NCI-H1417 (cell line): Measurements from ENCODE around the gene ALCAM.
"Not testable (repeated sequence)": the region's sequence is repeated elsewhere in the genome, so short reads cannot be mapped to it uniquely, and the experiment has no call there.

ENCODE experiments used
- DNase-seq, 3 experiments: peaks; one replicate each; lab custom pipeline; 2025; lab: John Stamatoyannopoulos, UW

The ALCAM gene

DNA sequence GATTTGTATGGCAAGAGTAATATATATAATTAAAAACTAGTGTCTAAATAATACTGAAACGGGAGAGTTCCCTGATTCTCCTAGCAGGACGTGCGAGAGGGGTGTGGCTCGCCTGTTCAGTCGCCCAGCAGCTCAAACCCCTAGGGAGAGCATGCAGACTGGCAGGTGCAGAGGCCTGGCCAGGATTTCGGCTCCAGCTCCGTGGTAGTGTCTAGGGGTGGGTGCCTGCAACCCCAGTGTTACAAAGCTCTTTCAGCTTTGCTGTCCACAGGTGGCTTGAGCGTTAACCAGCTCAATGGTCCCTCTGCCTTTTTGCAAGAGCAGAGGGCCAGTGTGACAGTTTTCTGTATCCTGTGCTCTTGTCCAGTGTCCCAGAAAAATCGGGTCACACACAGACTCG lies 226.6 kb downstream of the ALCAM start:
- DNase-seq: no peak

DNA sequence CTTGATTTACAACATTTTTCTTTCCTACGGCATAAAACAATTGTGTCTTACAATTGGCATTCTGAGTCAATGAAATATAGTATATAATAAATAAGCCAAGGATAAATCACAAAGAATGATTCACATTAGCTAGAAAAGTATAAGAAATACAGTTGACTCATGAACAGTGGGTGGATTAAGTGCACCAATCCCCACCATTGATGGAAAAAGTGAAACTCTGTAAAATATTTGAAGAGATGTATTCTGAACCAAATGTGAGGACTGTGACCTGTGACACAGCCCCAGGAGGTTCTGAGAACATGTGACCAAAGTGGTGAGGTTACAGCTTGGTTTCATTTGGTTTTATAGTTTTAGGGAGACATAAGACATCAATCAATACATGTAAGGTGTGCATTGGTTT lies 227.5 kb downstream of the ALCAM start:
- DNase-seq: no peak

DNA sequence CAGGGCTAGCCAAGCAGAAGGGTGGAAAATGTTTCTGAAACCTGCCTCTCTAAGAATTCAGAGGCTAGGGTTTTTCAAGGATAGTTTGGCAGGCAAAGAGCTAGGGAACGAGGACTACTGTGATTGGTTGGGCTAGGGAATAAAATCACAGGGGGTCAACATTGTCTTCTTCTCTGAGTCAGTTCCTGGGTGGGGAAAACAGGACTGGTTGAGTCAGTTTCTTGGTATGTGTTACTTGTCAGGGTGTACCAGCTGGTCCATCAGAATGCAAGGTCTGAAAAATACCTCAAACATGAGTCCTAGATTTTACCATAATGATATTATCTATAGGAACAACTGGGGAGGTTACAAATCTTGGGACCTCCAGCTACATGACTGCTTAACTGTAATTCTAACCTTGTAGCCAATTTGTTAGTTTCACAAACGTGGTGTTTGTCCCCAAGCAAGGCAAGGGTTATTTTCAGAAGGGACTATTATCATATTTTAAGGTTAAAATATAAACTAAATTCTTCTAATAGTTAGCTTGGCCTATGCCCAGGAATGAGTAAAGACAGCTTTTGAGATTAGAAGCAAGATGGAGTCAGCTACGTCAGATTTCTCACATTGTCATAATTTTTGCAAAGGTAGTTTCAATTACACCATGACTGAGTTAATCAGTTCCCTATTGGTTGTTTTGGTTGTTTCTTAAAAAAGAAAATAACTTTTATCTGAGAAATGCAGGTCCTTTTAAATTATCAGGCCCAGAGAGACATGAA lies 231.5 kb downstream of the ALCAM start:
- DNase-seq: no peak

DNA sequence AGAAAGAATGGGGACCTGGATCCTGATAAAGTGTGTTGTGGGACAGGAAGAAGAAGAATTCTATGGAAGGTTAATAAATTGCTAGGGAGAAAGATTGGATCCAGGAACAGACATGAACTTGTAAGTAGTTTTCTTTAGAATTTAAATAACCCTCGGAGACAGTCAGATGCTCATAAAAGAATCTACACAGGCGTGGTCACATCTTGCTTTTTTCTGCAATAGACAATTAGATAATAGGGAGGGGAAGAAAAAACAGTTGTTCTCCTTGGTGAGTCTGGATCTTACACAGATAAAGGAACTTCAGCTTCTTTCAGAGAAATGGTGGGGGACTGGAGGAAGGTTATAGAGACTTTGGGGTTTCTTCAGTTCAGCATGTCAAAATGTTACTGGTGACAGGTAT lies 232.6 kb downstream of the ALCAM start:
- no peak for DNase-seq

DNA sequence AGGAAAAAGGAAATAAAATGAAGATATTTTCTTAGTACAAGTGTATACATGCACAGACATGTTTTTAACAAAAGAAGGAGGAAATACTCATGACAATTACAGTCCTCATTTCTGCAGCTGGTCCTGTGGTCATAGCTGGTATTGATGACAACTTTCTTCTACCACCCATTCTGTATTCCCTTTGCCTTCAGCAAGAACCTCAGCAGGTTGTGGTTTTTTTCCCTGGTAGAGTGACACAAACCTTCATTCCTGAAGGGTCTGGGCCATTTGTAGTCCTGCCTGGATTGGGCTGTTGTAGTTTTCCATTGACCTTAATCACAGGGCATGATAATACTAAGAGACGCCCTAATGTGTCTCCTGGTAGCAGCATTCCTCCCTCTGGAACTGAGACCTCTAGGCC lies 235.0 kb downstream of the ALCAM start:
- DNase-seq: not testable (repeated sequence)

DNA sequence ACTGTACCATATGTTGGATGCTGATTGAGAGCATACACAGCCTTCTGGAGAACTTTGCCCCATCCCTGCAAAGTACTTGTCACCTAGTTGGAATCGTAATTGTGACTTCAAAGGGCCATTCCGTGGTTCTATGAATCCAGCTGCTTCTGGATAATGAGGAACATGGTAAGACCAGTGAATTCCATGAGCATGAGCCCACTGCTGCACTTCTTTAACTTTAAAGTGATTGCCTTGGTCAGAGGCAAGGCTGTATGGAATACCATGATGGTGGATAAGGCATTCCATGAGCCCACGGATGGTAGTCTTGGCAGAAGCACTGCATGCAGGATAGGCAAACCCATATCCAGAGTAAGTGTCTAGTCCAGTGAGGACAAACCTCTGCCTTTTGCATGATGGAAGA lies 235.6 kb downstream of the ALCAM start:
- DNase-seq: not testable (repeated sequence)

DNA sequence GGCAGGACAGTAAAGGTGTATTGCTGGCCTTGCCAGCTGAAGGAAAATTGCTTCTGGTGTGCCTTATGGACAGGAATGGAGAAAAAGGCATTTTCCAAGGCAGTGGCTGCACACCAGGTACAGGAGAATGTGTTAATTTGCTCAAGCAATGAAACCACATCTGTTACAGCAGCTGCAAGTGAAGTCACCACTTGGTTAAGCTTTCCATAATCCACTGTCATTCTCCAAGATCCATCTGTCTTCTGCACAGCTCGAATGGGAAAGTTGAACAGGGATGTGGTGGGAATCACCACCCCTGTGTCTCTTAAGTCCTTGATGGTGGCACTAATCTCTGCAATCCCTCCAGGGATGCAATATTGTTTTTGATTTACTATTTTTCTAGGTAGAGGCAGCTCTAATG lies 236.8 kb downstream of the ALCAM start:
- DNase-seq: not testable (repeated sequence)

DNA sequence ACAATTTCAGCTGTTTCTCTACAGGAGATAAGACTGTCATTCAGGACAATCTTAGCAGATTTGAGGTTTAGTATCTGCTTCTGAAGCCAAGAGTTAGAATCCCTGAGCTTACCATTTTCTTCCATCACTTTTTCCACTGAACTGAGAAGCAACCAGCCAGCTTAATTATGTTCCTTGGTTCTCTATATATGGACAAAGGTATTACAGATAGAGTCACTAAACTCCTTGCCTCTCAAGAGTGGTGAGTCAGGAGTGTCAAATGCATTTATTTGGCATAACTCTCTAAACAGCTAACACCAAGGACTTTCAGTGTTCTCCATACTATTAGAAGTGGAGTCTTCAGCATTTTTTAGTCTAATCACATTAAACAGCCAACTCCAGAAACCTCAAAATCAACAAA lies 239.3 kb downstream of the ALCAM start:
- no peak for DNase-seq

DNA sequence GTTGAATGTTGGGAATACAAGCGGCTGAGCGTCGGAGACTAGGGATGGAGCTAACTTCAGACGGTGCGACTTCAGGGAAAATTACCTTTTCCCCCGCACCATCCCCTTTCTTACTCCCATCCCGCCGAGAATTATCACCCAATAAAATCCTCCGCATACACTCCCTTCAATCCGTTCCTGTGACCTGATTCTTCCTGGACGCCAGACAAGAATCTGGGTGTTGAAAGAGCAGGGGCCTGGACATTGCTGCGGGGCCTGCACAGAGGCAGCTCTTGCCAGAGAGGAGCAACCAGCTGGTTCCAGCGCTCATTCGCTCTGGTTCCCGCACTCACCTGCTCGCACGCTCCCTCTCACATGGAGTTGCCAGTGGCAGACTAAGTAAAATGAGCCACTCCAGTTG lies 241.9 kb downstream of the ALCAM start:
- DNase-seq: no peak

DNA sequence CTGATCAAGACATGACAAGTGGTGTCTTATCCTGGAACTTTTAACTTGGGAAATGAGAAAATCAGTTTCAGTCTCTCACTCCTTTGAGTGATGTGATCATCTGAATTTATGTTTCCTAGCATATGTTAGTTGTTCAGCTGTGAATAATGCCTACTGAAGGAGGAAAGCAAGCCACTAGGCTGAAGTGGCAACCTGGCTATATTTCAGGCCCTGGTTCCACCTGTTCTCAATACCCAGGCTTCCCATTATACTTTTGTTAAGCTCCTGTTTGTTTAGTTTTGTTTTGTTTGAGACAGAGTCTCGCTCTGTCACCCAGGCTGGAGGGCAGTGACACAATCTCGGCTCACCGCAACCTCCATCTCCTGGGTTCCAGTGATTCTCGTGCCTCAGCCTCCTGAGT lies 243.8 kb downstream of the ALCAM start:
- no peak for DNase-seq

DNA sequence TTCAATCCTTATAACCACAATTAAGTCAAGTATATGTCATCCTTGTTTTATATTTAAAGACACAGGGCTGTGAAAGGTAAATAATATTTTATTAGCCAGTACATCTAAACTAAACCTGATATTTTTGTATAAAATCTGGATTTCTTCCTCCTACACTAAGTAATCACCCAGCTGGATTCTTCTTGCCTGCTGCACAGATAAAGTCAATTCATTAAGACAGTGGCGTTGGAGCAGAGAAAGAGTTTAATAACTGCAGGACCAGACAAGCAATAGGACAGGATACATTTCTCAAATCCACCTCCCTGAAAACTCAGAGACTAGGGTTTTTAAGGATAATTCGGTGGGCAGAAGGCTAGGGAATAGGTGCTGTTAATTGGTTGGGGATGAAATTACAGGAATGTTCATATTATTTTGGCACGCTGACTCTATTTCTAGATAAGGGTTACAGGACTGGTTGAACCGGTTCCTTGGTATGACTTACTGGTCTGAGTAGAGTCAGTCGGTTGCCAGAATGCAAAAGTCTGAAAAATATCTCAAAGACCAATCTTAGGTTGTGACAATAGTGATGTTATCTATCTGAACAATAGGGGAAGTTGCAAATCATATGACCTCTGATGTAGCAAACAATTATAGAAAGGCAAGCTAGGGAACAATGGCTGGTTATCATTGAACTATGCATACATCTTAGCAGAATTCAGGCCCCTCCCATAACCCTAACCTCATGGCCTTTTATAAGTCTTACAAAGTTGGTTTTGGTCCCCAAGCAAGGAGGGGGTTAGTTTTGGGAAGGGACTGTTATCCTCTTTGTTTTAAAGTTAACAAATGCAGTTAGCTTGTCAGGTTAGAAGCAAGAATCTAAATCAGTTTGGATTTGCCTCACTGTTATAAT lies 244.8 kb downstream of the ALCAM start:
- DNase-seq: peak in 1 of 3 experiments; percentile 5

DNA sequence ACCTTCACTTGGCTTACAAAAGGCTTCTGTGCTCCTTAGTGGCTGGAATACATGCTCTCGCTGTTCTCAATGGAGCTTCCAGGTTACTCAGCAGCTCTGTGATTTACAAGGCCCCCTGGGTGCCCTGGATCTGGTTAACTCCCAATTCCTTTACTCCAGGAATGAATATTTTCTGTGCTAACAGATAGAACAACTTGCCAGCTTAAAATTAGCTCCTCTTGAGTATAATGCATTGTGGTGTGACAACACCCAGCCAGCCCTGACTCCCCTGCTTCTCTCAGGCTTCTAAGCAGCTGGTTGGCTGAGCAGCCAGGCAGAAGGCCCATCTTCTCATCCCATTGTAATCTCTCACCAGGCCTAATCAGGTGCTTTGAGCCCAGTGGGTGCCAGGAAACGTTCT lies 246.4 kb downstream of the ALCAM start:
- DNase-seq: no peak

DNA sequence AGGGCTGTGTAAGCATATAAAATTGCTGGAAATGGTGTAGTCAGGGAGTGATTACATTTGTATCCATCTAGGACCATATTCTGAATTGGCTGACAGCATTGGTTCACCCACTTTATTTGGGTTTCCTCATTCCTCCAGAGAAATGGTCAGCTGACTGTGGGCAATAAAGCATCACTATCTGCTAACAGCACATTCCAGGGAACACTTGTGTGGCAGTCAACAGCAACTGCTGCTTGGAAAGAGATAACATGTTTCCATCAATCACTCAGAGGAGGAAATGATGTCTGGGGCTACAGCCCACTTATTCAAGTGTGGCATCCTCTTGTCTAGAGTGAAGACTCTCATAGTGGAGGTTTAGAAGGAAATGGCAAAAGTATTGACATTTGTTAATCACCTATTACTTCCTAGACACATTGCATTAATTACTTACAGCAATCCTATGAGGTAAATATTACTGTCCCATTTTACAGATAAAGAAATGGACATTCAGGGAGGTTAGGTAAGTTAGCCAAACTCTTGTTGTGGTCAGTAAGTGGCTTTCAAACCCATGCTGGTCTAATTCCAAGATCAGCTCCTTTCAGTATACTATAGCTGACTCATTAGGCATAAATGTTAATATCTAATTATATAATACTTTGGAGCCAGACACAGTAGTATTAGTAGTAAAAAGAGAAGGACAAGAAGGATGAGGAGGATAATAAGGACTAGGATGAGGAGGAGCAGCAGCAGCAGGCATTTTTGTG lies 247.8 kb downstream of the ALCAM start:
- DNase-seq: no peak

DNA sequence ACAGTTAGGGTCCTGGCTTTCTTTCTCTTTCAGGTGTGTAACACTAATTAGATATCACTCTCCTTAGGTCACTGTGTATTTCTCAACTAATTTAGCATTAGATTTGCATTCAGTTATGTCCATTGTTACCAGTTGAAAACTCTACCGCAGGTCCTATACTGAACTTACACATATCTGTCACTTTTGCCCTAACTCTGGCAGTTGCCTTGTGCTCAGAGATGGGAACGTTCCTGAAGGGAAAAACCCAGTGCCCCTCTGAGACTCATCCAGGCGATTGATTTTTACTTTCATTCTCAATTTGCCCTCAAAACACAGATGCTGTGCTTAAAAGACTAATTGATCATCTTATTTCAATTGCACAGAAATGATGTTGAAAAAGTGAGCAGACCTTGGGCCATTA lies 249.1 kb downstream of the ALCAM start:
- DNase-seq: no peak

DNA sequence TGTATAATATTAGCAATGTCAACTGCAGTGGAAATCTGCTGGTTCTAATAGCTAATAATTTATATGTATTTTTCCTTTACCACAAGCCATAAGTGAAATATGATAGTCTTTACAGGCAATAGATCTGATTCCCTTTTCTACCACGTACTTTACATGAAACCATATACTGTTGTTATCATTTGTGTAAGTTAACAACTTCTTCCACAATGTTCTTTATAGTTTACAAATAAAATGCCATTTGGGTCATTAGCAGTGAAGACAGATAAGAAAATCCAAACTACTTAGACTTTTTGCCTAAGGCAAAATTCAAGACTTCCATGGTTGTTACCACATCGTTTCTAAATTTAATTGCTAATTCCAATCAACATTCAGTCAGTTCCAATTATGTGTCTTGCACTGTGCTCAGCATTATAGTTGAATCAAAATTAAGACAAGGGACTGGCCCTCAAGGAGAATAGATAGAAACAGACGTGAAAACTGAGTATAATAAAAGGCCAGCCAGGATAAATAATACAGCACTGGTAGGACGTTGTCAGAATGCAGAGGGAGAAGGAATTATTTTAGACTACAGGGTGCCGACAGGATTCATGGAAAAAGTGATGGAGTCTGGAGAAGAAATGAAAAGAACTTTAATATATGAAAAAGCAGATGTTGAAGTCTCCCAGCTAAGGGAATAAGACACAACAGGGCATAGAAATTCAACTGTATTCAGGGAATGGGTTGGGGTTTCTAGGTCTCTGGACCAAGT lies 249.8 kb downstream of the ALCAM start:
- no peak for DNase-seq

DNA sequence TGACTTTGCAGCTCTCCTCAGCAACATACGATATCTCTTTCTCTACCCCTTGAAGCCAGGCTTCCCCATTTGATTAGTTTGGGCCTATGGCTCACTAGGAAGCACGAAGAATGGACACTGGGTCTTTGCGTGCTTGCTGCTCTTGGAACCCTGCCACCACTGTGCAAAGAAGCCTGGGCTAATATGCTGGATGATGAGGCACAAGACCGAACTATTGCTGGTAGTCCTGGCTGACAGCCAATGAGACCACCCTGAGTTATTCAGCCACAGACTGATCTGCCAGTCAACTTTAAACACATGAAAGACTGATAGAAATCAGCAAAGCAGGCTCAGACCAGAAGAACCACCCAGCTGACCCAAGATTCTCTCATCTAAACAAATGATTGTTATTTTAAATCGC lies 251.8 kb downstream of the ALCAM start:
- DNase-seq: no peak

DNA sequence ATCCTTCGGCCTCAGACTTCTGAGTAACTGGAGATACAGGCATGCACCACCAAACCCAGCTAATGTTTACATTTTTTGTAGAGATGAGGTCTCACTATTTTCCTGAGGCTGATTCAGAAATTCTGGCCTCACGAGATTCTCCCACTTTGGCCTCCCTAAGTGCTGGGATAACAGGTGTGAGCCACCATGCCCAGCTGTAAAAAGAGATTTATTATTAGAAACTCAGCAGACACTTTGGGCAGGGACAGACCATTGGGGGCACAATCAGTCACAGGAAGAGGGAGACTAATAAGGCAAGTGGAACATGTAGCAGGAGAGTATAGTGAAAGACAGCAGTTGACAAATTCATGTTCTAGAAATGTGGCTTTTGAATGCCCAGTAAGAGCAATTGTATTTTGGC lies 252.9 kb downstream of the ALCAM start:
- no peak for DNase-seq

DNA sequence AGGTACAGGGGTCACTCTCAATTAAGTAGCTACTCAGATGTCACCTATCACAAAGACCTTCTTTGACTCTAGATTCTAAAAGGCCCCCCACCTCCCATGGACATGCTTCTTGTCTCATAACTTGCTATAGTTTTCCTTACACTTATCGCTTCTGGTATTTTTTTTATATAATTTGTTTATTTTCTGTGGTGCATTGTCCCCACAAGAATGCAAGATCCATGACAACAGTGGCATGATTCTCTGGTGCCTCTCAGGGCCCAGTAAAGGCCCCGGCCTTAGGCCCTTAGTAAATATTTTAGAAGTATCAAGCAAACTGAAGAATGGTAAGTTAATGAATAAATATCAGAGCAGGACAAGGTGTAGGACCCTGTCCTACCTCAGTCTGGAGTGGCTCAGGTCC lies 253.5 kb downstream of the ALCAM start:
- no peak for DNase-seq

DNA sequence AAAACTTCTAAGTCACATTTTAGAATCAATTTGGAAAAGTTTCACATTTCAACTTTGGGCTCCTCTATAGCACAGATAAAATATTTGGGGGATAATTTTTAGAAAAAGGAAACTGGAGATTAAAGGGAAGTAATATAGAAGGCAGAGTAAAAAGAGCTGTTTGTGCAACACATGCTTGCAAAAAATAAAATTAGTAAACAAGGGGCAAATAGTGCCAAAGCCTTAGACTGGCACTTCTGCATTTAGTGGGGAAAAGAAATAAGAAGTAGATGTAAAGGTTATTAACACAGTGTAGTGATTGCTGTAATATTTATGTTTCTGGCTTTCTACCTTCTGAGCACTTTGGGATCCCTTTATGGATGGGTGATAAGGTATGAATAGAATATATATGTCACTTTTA lies 255.5 kb downstream of the ALCAM start:
- no peak for DNase-seq
